ENCODE data around the gene NTNG1.

The NTNG1 gene

GRCh38 chr1:107378866-107379265, 238.0 kb downstream of the NTNG1 start:
- Mint-ChIP-seq H3K27me3 (ENCODE audit: low read depth, poor library complexity) (peaks cover 7% of the 10 kb centered on the region), H3K4me3 (no peak overlapping the region), H3K36me3 (ENCODE audit: low read depth) (no peaks in the 10 kb centered on the region), H3K4me1 (peaks cover 25% of the 10 kb centered on the region), H3K9me3 (no peaks in the 10 kb centered on the region), H3K27ac (no peak overlapping the region)
- no peak for TF ChIP-seq CTCF (IDR thresholded peaks at IDR 0.05)
- DNase-seq: no peak

DNA sequence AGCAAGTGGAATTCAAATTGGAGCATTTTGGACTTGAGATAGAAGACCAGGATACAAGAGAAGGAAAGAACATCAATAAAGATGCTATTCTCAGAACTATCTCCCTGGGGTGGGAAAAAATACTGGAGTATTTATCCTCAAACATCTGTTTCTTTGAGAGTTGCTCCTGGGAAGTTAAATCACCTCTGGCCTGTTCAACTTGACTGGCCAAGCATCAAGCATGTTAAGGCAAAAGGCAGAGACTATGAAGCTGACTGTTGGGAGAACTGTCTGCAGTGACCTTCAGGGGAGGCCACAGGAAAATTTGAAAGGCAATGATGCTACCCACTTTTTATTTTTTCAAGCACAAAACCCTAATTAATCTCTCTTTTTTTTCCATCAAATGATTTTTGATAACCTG, 239.0 kb downstream of the NTNG1 start:
- no peak for DNase-seq
- H3K27ac Mint-ChIP-seq: no peak overlapping the region
- peaks cover 7% of the 10 kb centered on the region for H3K27me3 Mint-ChIP-seq (ENCODE audit: low read depth, poor library complexity)
- no peaks in the 10 kb centered on the region for H3K9me3 Mint-ChIP-seq
- peaks cover 25% of the 10 kb centered on the region for H3K4me1 Mint-ChIP-seq
- no peak for TF ChIP-seq CTCF (IDR thresholded peaks at IDR 0.05)
- H3K4me3 Mint-ChIP-seq: no peak overlapping the region
- H3K36me3 Mint-ChIP-seq (ENCODE audit: low read depth): no peaks in the 10 kb centered on the region

DNA sequence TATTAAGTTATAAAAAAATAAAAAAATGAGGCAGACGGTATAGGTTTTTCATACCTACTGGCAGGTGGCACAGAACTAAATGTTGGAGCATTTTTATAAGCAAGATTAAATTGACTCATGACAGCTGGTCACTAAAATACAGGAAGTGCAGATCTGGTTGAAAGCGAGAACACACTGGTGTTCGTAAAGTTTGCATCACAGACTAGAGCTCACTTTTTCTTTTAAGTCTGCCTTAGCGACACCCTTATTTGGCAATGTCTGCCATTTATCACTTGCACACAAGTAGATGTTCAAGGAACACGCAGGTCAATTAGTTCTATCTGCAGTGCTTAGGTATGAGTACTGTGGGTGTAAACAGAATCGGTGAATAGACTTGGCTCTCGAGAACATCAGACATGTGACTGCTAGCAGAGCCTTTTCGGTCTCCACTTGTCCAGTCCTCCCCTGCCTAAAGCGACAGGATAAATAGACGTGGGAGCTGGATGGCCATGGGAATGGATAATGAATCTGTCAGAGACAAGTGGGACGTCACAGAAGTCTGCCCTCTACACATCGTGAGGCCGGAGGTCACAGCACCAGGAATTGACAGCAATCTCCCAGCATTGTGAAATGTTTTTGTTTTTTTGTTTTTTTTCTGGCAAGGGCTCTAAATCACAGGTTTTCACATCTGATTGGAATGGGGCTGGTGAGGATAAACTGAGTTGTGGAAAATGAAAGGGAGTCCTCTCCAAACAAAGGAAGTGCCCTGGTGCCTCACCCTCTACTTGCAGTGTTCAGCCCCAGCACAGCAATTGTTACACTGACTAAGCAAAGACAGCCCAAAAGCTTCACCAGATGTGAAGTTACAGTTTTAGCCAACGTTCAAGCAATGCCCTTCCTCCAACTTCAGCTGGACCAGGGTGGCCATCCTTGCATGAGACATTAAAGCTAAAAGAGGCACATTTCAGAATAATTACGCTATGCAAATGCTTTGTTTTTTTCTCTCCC, 248.9 kb downstream of the NTNG1 start:
- Mint-ChIP-seq H3K27me3 (ENCODE audit: low read depth, poor library complexity) (no peaks in the 10 kb centered on the region), H3K9me3 (peaks cover 4% of the 10 kb centered on the region), H3K27ac (peak overlapping the region; percentile 93), H3K36me3 (ENCODE audit: low read depth) (no peaks in the 10 kb centered on the region), H3K4me1 (peaks cover 13% of the 10 kb centered on the region), H3K4me3 (no peak overlapping the region)
- DNase-seq: peak; percentile 40
- TF ChIP-seq CTCF (IDR thresholded peaks at IDR 0.05): no peak

DNA sequence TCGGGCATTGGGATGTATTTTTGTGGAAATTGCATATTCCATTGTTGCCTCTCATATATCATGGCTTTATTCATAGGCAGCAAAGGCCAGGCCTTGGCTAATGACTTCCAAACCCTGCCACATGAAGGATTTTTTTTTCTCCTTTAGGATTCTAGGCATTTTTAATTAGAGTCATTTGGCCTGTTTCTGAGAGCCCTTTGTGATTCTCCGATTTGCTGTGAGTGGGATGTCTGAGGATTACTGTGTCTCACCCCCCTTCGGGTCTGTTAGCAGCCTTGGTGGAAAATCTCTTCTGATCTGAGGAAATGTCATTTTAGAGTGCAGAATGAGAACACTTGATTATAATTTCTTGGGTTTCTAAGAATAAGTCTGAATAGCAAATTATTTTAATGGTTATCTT, 253.5 kb downstream of the NTNG1 start:
- Mint-ChIP-seq H3K27me3 (ENCODE audit: low read depth, poor library complexity) (no peaks in the 10 kb centered on the region), H3K27ac (no peak overlapping the region), H3K9me3 (peaks cover 4% of the 10 kb centered on the region), H3K4me1 (peaks cover 26% of the 10 kb centered on the region), H3K4me3 (no peak overlapping the region), H3K36me3 (ENCODE audit: low read depth) (no peaks in the 10 kb centered on the region)
- no peak for DNase-seq
- TF ChIP-seq CTCF (IDR thresholded peaks at IDR 0.05): no peak

- peaks cover 4% of the 10 kb centered on the region for H3K4me1 Mint-ChIP-seq
- H3K36me3 Mint-ChIP-seq (ENCODE audit: low read depth): no peaks in the 10 kb centered on the region
- no peaks in the 10 kb centered on the region for H3K9me3 Mint-ChIP-seq
- no peak overlapping the region for H3K4me3 Mint-ChIP-seq
- TF ChIP-seq CTCF (IDR thresholded peaks at IDR 0.05): no peak
- H3K27ac Mint-ChIP-seq: no peak overlapping the region
- H3K27me3 Mint-ChIP-seq (ENCODE audit: low read depth, poor library complexity): peaks cover 6% of the 10 kb centered on the region
- no peak for DNase-seq
Measured at GRCh38 chr1:107401704-107402103, 260.9 kb downstream of the NTNG1 start.

GRCh38 chr1:107404756-107405155, 263.9 kb downstream of the NTNG1 start:
- Mint-ChIP-seq H3K36me3 (ENCODE audit: low read depth) (no peaks in the 10 kb centered on the region), H3K27ac (no peak overlapping the region), H3K4me3 (no peak overlapping the region), H3K9me3 (no peaks in the 10 kb centered on the region), H3K27me3 (ENCODE audit: low read depth, poor library complexity) (peaks cover 6% of the 10 kb centered on the region), H3K4me1 (no peaks in the 10 kb centered on the region)
- no peak for DNase-seq
- TF ChIP-seq CTCF (IDR thresholded peaks at IDR 0.05): no peak

Measured in nephron progenitor cell (in vitro differentiated cells).